OCI-LY3 (cell line): Measurements from ENCODE around the gene TNP2.

Experiments
- H2AFZ ChIP-seq: fragments of 200-600, 300-600 bp; shearing (Covaris generic); 2 replicates; pipeline ENCODE4 v1.6.0; 2014; ENCODE audit warnings: antibody characterized with exemption, low read depth, low read length
- H3K27ac ChIP-seq: fragments of 200-600, 300-600 bp; sonication (generic); 2 replicates; pipeline ENCODE4 v1.5.1; 2014; ENCODE audit warnings: mild to moderate bottlenecking, low read length, moderate library complexity, mixed read lengths
- H3K27me3 ChIP-seq: fragments of 200-600, 300-600 bp; sonication (generic); 2 replicates; pipeline ENCODE4 v1.6.1; 2014; ENCODE audit warnings: low read depth, low read length, mixed read lengths
- H3K36me3 ChIP-seq: fragments of 200-600, 300-600 bp; sonication (generic); replicated peaks from 2 replicates; pipeline ENCODE3; 2014; ENCODE audit warnings: low read depth, low read length, mixed read lengths
- H3K4me1 ChIP-seq: fragments of 300-600, 200-600 bp; sonication (generic); 2 replicates; pipeline ENCODE4 v1.6.1; 2014; ENCODE audit warnings: low read length, mixed read lengths
- H3K4me2 ChIP-seq: fragments of 200-600, 300-600 bp; sonication (generic); 2 replicates; pipeline ENCODE4 v1.6.1; 2014; ENCODE audit warnings: low read length, mixed read lengths
- H3K4me3 ChIP-seq: fragments of 300-600, 200-600 bp; sonication (generic); 2 replicates; pipeline ENCODE4 v1.5.1; 2014; ENCODE audit warnings: antibody characterized with exemption, mild to moderate bottlenecking, low read length, moderate library complexity
- H3K79me2 ChIP-seq: fragments of 300-600, 200-600 bp; shearing (Covaris generic); 2 replicates; pipeline ENCODE4 v1.6.1; 2014; ENCODE audit warnings: mild to moderate bottlenecking, low read length, mixed read lengths
- H3K9ac ChIP-seq: fragments of 300-600, 200-600 bp; shearing (Covaris generic); 2 replicates; pipeline ENCODE4 v1.6.0; 2014; ENCODE audit warnings: mild to moderate bottlenecking, low read length, moderate library complexity
- H3K9me3 ChIP-seq: fragments of 200-600, 300-600 bp; shearing (Covaris generic); 2 replicates; pipeline ENCODE4 v1.6.1; 2014; ENCODE audit warnings: low read length, mixed read lengths; ENCODE audit not compliant: insufficient read depth
- H4K20me1 ChIP-seq: fragments of 200-600, 300-600 bp; sonication (generic); 2 replicates; pipeline ENCODE4 v1.6.1; 2016; ENCODE audit warnings: low read length, mixed read lengths; ENCODE audit not compliant: insufficient read depth
- CTCF ChIP-seq: fragments of 200-600, 300-600 bp; sonication (generic); IDR thresholded peaks from 2 replicates; pipeline ENCODE4 v1.5.1; 2014; ENCODE audit warnings: antibody characterized with exemption, low read length, low read depth
- EZH2phosphoT487 ChIP-seq: fragments of 200-600 bp; shearing (Covaris generic); IDR thresholded peaks from 2 replicates; pipeline ENCODE4 v1.6.1; 2018; ENCODE audit warnings: antibody characterized with exemption, mixed run types, low read depth

TNP2 gene

GRCh38 chr16:11258553-11259492 lies 10.3 kb downstream of the TNP2 start:
- peaks cover 20% of the 10 kb centered on the region for H3K79me2 ChIP-seq
- peaks cover 15% of the 10 kb centered on the region for H3K36me3 ChIP-seq
- H3K4me2 ChIP-seq: peak overlapping the region; percentile 67
- H2AFZ ChIP-seq: no peak overlapping the region
- H3K27ac ChIP-seq: no peak overlapping the region
- peak overlapping the region; percentile 18; the same call in 1 of the 2 replicates for H3K9ac ChIP-seq
- no peak for TF ChIP-seq EZH2phosphoT487
- TF ChIP-seq CTCF: no peak
- peaks cover 41% of the 10 kb centered on the region for H3K4me1 ChIP-seq
- peaks cover 15% of the 10 kb centered on the region for H4K20me1 ChIP-seq
- H3K4me3 ChIP-seq: peak overlapping the region; percentile 33; the same call in 1 of the 2 replicates
- peaks cover 13% of the 10 kb centered on the region; the same call in 1 of the 2 replicates for H3K27me3 ChIP-seq
- no peaks in the 10 kb centered on the region for H3K9me3 ChIP-seq

GRCh38 chr16:11257131-11257938 lies 11.8 kb downstream of the TNP2 start:
- Histone ChIP-seq H3K27ac (no peak overlapping the region), H3K4me1 (peaks cover 45% of the 10 kb centered on the region)

GRCh38 chr16:11256661-11257130 lies 12.4 kb downstream of the TNP2 start:
- H3K79me2 ChIP-seq: peaks cover 28% of the 10 kb centered on the region
- H3K4me3 ChIP-seq: peak overlapping the region; percentile 97
- no peak for TF ChIP-seq EZH2phosphoT487
- no peak for TF ChIP-seq CTCF
- peaks cover 36% of the 10 kb centered on the region for H4K20me1 ChIP-seq
- peak overlapping the region; percentile 76 for H3K27ac ChIP-seq
- H3K36me3 ChIP-seq: peaks cover 36% of the 10 kb centered on the region
- H3K9me3 ChIP-seq: no peaks in the 10 kb centered on the region
- H3K4me1 ChIP-seq: peaks cover 45% of the 10 kb centered on the region
- H3K9ac ChIP-seq: peak overlapping the region; percentile 94
- no peak overlapping the region for H2AFZ ChIP-seq
- H3K27me3 ChIP-seq: peaks cover 13% of the 10 kb centered on the region; the same call in 1 of the 2 replicates
- peak overlapping the region; percentile 100 for H3K4me2 ChIP-seq

More at GRCh38 chr16:11257131-11257938, 11.8 kb downstream of the TNP2 start:
- H3K36me3 ChIP-seq: peaks cover 30% of the 10 kb centered on the region
- H3K4me3 ChIP-seq: peak overlapping the region; percentile 97
- peaks cover 28% of the 10 kb centered on the region for H3K79me2 ChIP-seq
- no peaks in the 10 kb centered on the region for H3K9me3 ChIP-seq
- peak; percentile 74 for TF ChIP-seq CTCF
- no peak for TF ChIP-seq EZH2phosphoT487
- peak overlapping the region; percentile 100 for H3K4me2 ChIP-seq
- no peak overlapping the region; the same call in 1 of the 2 replicates for H2AFZ ChIP-seq
- H3K27me3 ChIP-seq: peaks cover 13% of the 10 kb centered on the region; the same call in 1 of the 2 replicates
- peaks cover 30% of the 10 kb centered on the region for H4K20me1 ChIP-seq
- H3K9ac ChIP-seq: peak overlapping the region; percentile 94
